DND-41 (cell line): ENCODE results near the gene ZNRD2.

Experiments used
- ATAC-seq: fragments of 200-7000 bp; cut with Tn5 transposase; 3 replicates; pipeline ENCODE4 v1.9.1; 2021; ENCODE audit warnings: low read depth; ENCODE audit not compliant: insufficient read depth
- DNase-seq: peaks from one replicate; pipeline ENCODE4 v3.0.0-alpha.2; 2020
- H2AFZ ChIP-seq: 2 replicates; pipeline ENCODE4 v1.6.0; 2012; ENCODE audit warnings: low read depth, low read length
- H3K27ac ChIP-seq: 2 replicates; pipeline ENCODE4 v1.5.1; 2012; ENCODE audit warnings: low read length, inconsistent platforms
- H3K27me3 ChIP-seq: fragments of 200-600 bp; sonication (generic); 2 replicates; pipeline ENCODE4 v1.6.0; 2012; ENCODE audit warnings: low read length, mild to moderate bottlenecking, inconsistent platforms; ENCODE audit not compliant: insufficient read depth, poor library complexity
- H3K36me3 ChIP-seq: 2 replicates; pipeline ENCODE4 v1.5.1; 2012; ENCODE audit warnings: low read length, inconsistent platforms; ENCODE audit not compliant: insufficient read depth
- H3K4me1 ChIP-seq: 2 replicates; pipeline ENCODE4 v1.5.1; 2012; ENCODE audit warnings: mild to moderate bottlenecking, low read length; ENCODE audit not compliant: insufficient read depth
- H3K4me2 ChIP-seq: 2 replicates; pipeline ENCODE4 v1.6.0; 2012; ENCODE audit warnings: mild to moderate bottlenecking, moderate library complexity, low read length, inconsistent platforms; ENCODE audit not compliant: insufficient read depth
- H3K4me3 ChIP-seq, 2 experiments: fragments of 200-600 bp in 1 of 2; shearing (Covaris generic) in 1 of 2; 2 replicates each; pipeline ENCODE4 v1.5.1; 2012 to 2016; ENCODE audit warnings: inconsistent platforms in 2 of 2, low read length in 2 of 2, mild to moderate bottlenecking in 2 of 2, low read depth in 1 of 2, moderate library complexity in 1 of 2
- H3K79me2 ChIP-seq: 2 replicates; pipeline ENCODE4 v1.6.0; 2012; ENCODE audit warnings: low read length, inconsistent platforms; ENCODE audit not compliant: insufficient read depth
- H3K9ac ChIP-seq: 2 replicates; pipeline ENCODE4 v1.6.0; 2012; ENCODE audit warnings: low read depth, mild to moderate bottlenecking, inconsistent platforms, low read length, moderate library complexity
- H3K9me3 ChIP-seq: 2 replicates; pipeline ENCODE4 v1.5.1; 2012; ENCODE audit warnings: low read length, moderate library complexity, mild to moderate bottlenecking, inconsistent platforms; ENCODE audit not compliant: insufficient read depth, severe bottlenecking
- H4K20me1 ChIP-seq: 2 replicates; pipeline ENCODE4 v1.6.0; 2012; ENCODE audit warnings: low read length; ENCODE audit not compliant: insufficient read depth
- CTCF ChIP-seq: IDR thresholded peaks from 2 replicates; pipeline ENCODE4 v1.5.1; 2012; ENCODE audit warnings: borderline replicate concordance, low read length, moderate library complexity, mild to moderate bottlenecking; ENCODE audit not compliant: poor library complexity, severe bottlenecking; ENCODE audit errors: extremely low read depth
- EZH2 ChIP-seq: IDR thresholded peaks from 3 replicates; pipeline ENCODE4 v1.6.1; 2012; ENCODE audit warnings: borderline replicate concordance, low read depth, mild to moderate bottlenecking, moderate library complexity, low read length, inconsistent platforms; ENCODE audit not compliant: severe bottlenecking

ZNRD2 gene

GRCh38 chr11:65526744-65527143 lies 43.5 kb upstream of the ZNRD2 start:
- DNase-seq, result no peak
- Histone ChIP-seq H4K20me1 (peaks cover 22% of the 10 kb centered on the region), H3K36me3 (peaks cover 46% of the 10 kb centered on the region), H3K9ac (0 out of 2 replicates have a peak overlapping the region, but pooled peaks have one; percentile 98), H3K4me3 (no peak overlapping the region), H3K4me2 (peak overlapping the region; percentile 100; the same call in 1 of the 2 replicates), H3K79me2 (peaks cover 20% of the 10 kb centered on the region), H3K9me3 (no peaks in the 10 kb centered on the region), H3K4me1 (peaks cover 23% of the 10 kb centered on the region), H2AFZ (no peak overlapping the region), H3K27me3 (peaks cover 7% of the 10 kb centered on the region), H3K27ac (no peak overlapping the region)
- TF ChIP-seq EZH2, result no peak
- TF ChIP-seq CTCF, result no peak
- ATAC-seq, result no peak

- Histone ChIP-seq H3K4me3 (no peak overlapping the region), H3K79me2 (peaks cover 20% of the 10 kb centered on the region), H3K27me3 (no peaks in the 10 kb centered on the region), H4K20me1 (peaks cover 22% of the 10 kb centered on the region), H3K27ac (no peak overlapping the region), H2AFZ (no peak overlapping the region), H3K9ac (no peak overlapping the region), H3K9me3 (no peaks in the 10 kb centered on the region), H3K36me3 (peaks cover 58% of the 10 kb centered on the region), H3K4me2 (no peak overlapping the region), H3K4me1 (peaks cover 21% of the 10 kb centered on the region)
- no peak for ATAC-seq
- TF ChIP-seq CTCF (no peak), EZH2 (no peak)
- no peak for DNase-seq
These were observed 41.4 kb upstream of the ZNRD2 start for GRCh38 chr11:65528819-65529350.

GRCh38 chr11:65529475-65530156 lies 40.7 kb upstream of the ZNRD2 start:
- Histone ChIP-seq H3K4me1 (peaks cover 14% of the 10 kb centered on the region), H3K36me3 (peaks cover 58% of the 10 kb centered on the region), H3K27ac (peak overlapping the region; percentile 3), H3K4me2 (no peak overlapping the region), H3K9ac (no peak overlapping the region), H3K4me3 (no peak overlapping the region), H3K27me3 (no peaks in the 10 kb centered on the region), H4K20me1 (peaks cover 19% of the 10 kb centered on the region), H3K9me3 (no peaks in the 10 kb centered on the region), H3K79me2 (peaks cover 20% of the 10 kb centered on the region), H2AFZ (no peak overlapping the region)
- DNase-seq (no peak), ATAC-seq (no peak)
- TF ChIP-seq EZH2 (no peak), CTCF (no peak)
